Stimulated activated CD8-positive, alpha-beta memory T cell treated with anti-CD3 and anti-CD28 coated beads, Interleukin-12 subunit alpha, Interleukin-12 subunit beta, amount 100 ng/mL, for 24 hours (primary cell): ENCODE data around the gene CXCR5.

Experiments used
- DNase-seq: peaks from one replicate; pipeline ENCODE4 v3.0.0-alpha.2; 2020; ENCODE audit errors: extremely low read depth

Gene CXCR5

DNA sequence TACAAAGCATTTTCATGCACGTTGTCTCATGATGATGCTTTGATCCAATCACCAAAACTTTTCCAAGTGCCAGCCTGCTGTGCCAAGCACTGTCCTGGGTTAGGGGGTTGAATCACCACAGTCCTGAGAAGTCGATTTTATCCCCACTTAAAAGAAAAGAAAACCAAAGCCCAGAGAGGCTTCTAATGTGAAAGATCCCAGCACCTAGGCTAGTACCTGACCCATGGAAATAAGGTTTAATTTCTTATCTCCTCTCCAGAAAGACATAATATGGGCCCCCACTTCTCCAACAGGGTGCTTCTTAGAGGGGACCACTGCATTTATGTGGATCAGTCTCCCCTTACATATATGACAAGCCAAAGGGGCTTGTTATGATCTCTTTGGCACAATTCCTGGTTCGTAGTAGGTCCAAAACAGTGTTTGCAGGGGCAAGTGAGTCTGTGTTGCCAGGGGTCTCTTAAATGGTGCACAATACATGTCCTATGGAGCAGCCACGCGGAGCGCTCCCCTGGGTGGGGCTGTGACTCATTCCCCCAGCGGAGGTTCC, 43.9 kb downstream of the CXCR5 start:
- DNase-seq: no peak

DNA sequence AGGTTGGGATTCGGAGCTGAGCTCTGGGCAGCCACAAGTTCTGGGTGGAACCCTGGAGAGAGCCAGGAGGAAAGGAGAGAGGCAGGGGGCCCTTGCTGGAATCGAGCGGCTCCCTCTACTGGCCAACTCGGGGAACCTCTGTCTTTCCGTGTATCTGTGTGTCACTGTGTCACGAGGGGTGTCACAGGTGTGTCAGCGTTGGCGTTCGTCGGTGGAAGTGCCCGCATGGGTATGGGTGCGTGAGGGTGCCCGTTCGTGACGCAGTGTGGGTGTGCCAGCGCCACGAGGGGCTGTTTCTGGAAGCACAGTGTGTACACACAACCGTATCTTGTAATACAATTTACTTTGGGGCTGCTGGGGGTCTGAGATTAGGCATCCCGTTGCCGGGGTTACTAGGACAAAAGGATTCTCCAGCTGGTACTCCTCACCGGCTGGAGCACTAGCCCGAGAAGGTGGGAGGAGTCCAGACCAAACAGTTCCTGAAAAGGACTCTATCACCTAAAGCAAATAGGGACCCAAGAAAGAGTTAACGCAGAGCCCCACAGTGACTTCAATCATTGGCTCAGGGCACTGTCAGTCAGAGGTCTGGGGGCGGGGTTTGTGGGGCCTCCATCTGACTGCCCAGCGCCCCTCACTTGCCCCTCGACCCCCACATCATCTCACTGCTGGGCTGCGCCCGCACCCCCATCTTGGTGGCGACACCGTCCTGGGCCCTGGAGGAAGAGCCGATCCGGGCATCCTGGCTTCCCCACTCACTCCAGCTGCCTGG, 44.6 kb downstream of the CXCR5 start:
- DNase-seq: no peak

DNA sequence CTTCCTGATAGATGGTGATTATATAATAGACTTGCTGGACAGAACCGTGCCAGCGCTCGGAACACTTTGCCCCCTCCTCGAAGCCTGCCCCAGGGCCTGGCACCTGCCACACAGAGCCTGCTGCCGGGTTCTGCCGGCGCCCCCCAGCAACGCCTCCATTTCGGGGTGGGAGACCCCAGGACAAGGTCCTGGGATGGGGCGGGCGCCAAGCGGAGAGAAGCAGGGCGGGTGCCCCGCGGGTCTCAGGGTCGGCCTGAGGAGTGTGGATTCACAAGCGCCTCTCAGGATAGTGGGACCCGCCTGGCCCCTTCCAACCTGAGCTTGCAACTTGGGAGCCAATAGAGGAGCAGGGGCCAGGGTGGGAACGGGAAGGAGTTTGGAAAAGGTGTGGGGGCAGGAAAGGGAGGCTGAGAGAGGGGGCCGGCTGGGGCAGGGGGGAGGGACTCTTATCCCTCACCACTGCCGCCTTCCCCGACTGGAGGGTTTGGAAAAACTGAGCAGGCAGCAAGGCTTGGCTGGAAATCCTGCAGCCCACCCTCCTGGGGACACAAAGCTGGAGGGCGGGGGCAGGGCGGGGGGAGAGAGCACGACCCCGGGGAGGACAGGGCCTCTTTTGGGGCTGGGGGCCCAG, 45.3 kb downstream of the CXCR5 start:
- DNase-seq: no peak

DNA sequence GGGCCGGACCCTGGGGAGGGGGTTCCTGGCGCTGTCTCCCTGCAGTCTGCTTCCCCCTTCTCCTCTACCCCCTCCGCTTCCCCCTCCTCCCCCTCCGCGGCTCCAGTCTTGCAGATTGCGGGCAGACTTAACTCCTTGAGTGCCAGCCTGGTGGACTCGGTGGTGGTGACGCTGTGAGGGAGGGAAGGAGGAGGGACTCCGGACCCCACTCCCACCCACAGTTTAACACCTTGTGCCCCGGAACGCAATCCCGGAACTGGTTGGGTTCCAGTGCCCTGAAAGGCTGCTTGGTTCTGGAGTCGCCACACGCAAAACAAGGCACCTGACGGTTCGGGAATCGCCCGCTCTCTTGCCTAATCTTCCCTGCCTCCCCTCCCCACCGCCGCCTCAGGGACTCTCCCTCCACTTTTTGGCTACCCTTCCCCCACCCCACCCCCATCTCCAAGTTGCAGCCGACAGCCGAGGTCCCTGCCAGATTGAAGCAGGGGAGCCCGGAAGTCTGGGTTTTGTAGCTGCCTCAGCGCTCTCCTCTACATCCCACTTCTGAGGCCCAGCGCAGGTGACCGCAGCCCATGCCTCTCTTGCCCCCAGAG, 45.9 kb downstream of the CXCR5 start:
- DNase-seq: no peak

DNA sequence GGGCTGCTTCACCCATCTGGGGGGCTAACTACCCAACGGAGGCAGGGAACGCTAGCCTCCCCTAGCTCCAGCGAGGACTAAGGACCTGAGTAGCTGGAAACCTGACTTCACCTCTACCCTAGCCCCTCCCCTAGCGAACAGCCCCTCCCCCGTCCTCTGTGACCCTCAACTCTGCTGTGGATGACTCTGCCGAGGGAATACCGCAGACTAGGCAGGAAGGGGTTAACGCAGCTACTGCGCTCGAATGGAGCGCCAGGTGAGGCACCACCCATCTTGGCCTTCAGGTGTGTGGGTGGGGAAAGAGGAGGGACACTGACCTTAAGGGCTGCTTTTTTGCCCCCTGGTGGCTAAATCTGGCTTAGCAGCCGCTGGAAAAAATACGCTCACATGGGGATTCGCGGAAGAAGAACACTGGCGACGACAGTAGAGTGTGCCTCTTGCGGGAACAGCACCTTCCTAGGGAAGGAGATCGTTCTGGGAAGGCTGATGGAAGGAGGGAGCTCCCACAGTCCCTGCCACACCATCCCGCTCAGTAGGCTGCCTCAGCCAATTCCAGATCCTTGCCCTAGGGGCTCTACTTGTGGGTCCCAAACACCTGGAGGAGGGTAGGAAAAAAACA, 46.5 kb downstream of the CXCR5 start:
- no peak for DNase-seq

DNA sequence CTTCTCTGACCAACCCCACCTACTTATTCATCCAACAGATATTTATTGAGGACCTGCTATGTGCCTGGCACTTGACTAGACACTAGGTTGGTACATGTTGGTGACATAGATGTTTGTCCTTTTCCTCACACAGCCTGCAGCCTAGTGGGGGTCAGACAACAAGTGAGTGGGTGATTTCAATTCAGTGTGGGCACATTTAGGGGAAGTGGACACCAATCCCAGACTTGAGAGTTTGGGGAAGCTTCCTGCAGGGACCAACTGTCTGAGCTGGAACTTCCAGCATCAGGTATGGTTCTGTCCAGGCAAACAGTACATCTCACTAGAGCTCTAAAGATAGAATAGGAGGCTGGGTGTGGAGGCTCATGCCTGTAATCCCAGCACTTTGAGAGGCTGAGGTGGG, 47.9 kb downstream of the CXCR5 start:
- no peak for DNase-seq

DNA sequence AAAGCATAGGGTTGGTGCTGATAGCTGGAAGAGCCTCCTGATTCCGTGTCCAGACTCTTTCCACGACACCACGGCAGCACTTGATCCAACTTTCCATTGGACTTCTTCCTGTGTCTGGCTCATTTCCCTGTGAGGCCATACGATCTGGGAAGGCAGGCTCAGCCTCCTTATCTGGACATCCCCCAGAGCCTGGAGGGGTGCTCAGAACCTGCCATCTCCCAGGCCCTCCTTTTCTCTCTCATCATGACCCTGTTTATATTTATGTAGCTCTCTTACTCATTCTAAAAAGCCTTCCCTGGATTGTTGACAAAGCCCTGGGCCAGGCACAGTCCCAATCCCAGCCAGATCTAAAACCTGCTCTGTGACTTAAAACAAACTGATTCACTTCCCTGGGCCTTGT, 49.8 kb downstream of the CXCR5 start:
- no peak for DNase-seq

DNA sequence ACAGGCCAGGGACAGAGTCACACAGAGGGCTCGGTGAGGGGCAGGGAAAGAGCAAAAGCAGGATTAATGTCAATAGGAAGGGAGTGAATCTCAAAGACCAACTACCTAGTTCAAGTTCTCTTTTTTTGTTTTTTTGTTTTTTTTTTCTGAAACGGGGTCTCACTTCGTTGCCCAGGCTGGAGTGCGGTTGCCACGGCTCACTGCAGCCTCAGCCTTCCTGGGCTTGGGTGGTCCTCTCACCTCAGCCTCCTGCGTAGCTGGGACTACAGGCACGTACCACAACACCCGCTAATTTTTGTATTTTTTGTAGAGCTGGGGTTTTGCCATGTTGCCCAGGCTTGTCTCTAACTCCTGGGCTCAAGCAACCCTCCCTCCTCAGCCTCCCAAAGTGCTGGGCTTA, 51.7 kb downstream of the CXCR5 start:
- no peak for DNase-seq

DNA sequence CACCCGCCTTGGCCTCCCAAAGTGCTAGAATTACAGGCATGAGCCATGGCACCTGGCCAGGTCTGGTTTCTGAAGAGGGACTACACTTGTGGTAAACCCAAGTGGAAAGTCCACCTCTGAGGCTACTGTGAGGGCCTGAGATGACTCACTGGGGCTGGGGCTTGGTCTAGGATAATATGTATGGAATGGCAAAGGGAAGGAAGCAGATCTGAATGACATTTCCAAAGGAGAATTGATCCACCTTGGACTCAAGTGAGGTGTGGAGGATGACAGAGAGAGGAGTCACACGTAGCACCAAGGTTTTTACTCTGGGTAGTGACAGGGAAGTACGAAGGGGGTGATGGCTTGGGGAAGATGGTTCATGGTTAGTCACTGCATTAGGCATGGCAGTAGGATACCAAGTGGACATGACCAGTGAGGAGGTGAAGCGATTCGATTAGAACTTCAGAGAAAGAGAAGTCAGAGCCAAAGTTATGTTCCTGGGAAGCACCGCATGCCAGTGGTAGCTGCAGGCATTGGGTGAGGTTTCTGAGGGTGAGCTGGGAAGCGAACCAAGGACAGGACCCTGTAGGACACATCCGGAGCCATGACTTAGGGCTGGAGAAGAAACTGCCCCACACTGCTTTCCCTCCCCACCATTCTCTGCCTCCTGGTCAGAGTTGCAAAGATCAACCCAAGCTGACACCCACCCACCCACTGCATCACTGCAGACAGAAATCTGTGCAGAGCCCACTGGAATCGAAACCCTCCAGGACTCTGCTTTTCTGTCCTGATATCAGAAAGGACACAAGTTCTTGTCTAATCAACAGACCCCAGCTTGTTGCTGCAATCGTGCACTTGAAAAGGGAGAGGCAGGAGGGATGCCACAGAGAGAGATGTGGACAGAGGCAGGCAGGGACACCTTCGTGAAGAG, 55.1 kb downstream of the CXCR5 start:
- DNase-seq: no peak

DNA sequence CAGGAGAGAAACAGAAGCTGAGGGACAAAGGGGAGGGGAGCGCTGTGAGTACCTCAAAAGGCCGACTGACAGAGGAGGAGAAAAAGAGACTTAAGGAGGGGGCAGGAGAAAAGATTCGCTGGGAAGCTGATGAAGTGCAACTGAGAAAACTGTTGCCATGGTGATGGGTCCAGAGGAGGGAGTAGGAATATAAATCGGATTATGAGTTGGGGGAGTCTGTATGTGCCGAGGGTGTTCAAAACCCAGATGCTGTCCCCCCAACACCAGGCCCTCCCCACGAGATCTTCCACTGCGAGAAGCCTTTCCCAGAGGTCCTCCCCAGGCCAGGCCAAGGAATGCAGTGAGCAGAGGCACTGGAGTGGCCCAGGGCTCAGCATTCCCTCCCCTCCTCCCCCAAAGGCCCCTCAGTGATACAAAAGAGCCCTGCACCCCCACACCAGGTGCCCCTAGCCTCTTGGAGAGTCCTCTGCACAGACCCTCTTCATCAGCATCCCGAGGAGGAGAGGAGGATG, 55.8 kb downstream of the CXCR5 start:
- DNase-seq: no peak

DNA sequence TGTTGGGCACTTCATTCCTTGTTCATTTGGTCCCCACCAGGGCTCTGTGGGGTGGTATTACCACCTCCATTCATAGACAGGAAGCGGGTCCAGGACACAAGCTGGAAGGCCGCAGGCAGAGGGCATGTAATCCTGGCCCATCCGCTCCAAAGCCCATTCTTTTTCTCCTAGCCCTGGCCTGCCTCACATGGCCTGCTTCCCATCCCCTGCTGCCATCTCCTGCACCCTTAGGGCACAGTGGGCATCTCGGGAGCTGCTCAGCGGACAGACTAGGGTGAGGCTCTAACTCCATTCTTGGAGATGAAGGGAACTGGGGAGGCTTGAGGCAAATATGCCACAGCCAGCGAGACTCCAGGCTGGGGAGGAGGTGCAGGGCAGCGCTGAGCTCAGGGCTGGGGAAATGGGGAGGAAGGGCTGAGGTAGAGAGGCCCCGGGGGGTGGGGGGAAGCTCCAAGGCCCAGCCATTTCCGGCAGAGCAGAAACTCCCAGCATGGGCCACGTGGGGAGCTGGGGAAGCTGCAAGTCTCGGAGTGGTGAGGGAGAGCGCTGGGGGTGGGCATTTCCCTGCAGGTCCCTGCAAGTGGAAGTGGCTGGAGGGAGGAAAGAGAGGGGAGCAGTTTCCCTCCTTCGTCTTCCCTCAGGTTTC, 56.4 kb downstream of the CXCR5 start:
- DNase-seq: no peak

DNA sequence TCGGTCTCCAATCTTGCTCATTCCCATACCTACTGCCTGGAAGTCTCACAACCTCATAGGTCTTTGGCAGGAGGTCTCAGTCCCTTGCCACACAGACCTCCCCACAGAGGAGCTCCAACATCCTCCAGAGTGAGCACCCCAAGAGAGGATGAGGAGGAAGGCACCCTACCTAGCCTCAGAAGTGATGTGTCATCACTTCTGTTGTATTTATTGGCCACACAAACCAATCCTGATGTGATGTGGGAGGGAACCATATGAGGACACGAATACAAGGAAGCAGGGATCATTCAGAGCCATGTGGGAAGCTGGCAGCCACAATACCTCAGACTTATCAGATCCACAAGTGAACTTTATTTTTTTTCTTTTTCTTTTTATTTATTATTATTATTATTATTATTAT, 63.4 kb downstream of the CXCR5 start:
- DNase-seq: no peak
